GM23338 (cell line): ENCODE results near the gene PRAMEF20. TPM values are rescaled to one million over a fixed set of nuclear protein-coding genes. Genes with fewer than 3 reads are reported as not detected.
"Not testable (repeated sequence)": the region's sequence is repeated elsewhere in the genome, so short reads cannot be mapped to it uniquely, and the experiment has no call there.

ENCODE experiments used
- ATAC-seq: fragments of 200-7000 bp; cut with Tn5 transposase; 3 replicates; pipeline ENCODE4 v1.9.1; 2020
- DNase-seq: peaks from one replicate; pipeline ENCODE4 v3.0.0-alpha.2; 2015; ENCODE audit warnings: low spot score
- H2AFZ ChIP-seq: fragments of 200-600 bp; sonication (generic); 2 replicates; pipeline ENCODE4 v1.8.0; 2016; ENCODE audit warnings: antibody characterized with exemption, mild to moderate bottlenecking, moderate library complexity
- H3F3A ChIP-seq: fragments of 200-600 bp; sonication (generic); replicated peaks from 2 replicates; pipeline ENCODE4 v1.8.0; 2017; ENCODE audit warnings: antibody characterized with exemption, mixed run types, low read depth
- H3K27ac ChIP-seq: fragments of 200-600 bp; sonication (generic); 2 replicates; pipeline ENCODE4 v1.6.1; 2016; ENCODE audit warnings: low read depth
- H3K27me3 ChIP-seq: fragments of 200-600 bp; sonication (generic); 2 replicates; pipeline ENCODE4 v1.8.0; 2016; ENCODE audit warnings: mild to moderate bottlenecking, mixed run types, moderate library complexity; ENCODE audit not compliant: insufficient read depth
- H3K36me3 ChIP-seq: fragments of 200-600 bp; sonication (generic); 2 replicates; pipeline ENCODE4 v1.8.0; 2016; ENCODE audit warnings: mild to moderate bottlenecking; ENCODE audit not compliant: insufficient read depth
- H3K4me1 ChIP-seq: fragments of 200-600 bp; sonication (generic); 2 replicates; pipeline ENCODE4 v1.8.0; 2016; ENCODE audit warnings: mild to moderate bottlenecking, moderate library complexity; ENCODE audit not compliant: insufficient read depth
- H3K4me2 ChIP-seq: fragments of 200-600 bp; sonication (generic); 2 replicates; pipeline ENCODE4 v1.7.1; 2017; ENCODE audit warnings: mixed run types
- H3K4me3 ChIP-seq: fragments of 200-600 bp; sonication (generic); 2 replicates; pipeline ENCODE4 v1.6.1; 2016; ENCODE audit warnings: mixed run types
- H3K79me2 ChIP-seq: fragments of 200-600 bp; sonication (generic); replicated peaks from 2 replicates; pipeline ENCODE4 v1.8.0; 2017; ENCODE audit warnings: mild to moderate bottlenecking; ENCODE audit not compliant: insufficient read depth
- H3K9me2 ChIP-seq: fragments of 200-600 bp; sonication (generic); 2 replicates; pipeline ENCODE4 v1.8.0; 2017; ENCODE audit not compliant: insufficient read depth
- H4K20me1 ChIP-seq: fragments of 200-600 bp; sonication (generic); replicated peaks from 2 replicates; pipeline ENCODE4 v1.8.0; 2017; ENCODE audit warnings: mild to moderate bottlenecking; ENCODE audit not compliant: insufficient read depth
- H3K27ac Mint-ChIP-seq: 2 replicates; pipeline ENCODE4 v1.8.0; 2020; ENCODE audit warnings: inconsistent platforms, mild to moderate bottlenecking, moderate library complexity, mixed read lengths
- H3K27me3 Mint-ChIP-seq: 3 replicates; pipeline ENCODE4 v1.8.0; 2022; ENCODE audit warnings: low read depth, mild to moderate bottlenecking, moderate library complexity, mixed read lengths, inconsistent platforms; ENCODE audit not compliant: insufficient read depth, poor library complexity
- H3K36me3 Mint-ChIP-seq: 3 replicates; pipeline ENCODE4 v1.8.0; 2021; ENCODE audit warnings: low read depth, mild to moderate bottlenecking, inconsistent platforms, moderate library complexity, mixed read lengths
- H3K4me1 Mint-ChIP-seq: 3 replicates; pipeline ENCODE4 v1.8.0; 2020; ENCODE audit warnings: mild to moderate bottlenecking, inconsistent platforms, mixed read lengths
- H3K4me3 Mint-ChIP-seq: 3 replicates; pipeline ENCODE4 v1.8.0; 2021; ENCODE audit warnings: moderate library complexity, mild to moderate bottlenecking, inconsistent platforms, mixed read lengths
- H3K9me3 Mint-ChIP-seq: 3 replicates; pipeline ENCODE4 v1.8.0; 2020; ENCODE audit warnings: moderate library complexity, mild to moderate bottlenecking, inconsistent platforms, mixed read lengths
- ETS1 ChIP-seq: IDR thresholded peaks from 2 replicates; pipeline ENCODE4 v1.6.1; 2016; ENCODE audit warnings: antibody characterized with exemption
- JUNB ChIP-seq: IDR thresholded peaks from one replicate; pipeline ENCODE4 v1.6.1; 2016; ENCODE audit warnings: antibody characterized with exemption; ENCODE audit not compliant: unreplicated experiment
- NANOG ChIP-seq: IDR thresholded peaks from 2 replicates; pipeline ENCODE4 v1.6.1; 2016; ENCODE audit warnings: antibody characterized with exemption, borderline replicate concordance
- POLR2AphosphoS5 ChIP-seq: IDR thresholded peaks from 2 replicates; pipeline ENCODE4 v1.6.1; 2016; ENCODE audit warnings: antibody characterized with exemption, low read depth
- REST ChIP-seq: IDR thresholded peaks from one replicate; pipeline ENCODE4 v1.6.1; 2018; ENCODE audit warnings: antibody characterized with exemption; ENCODE audit not compliant: unreplicated experiment
- STAT1 ChIP-seq: IDR thresholded peaks from one replicate; pipeline ENCODE4 v1.6.1; 2016; ENCODE audit warnings: antibody characterized with exemption; ENCODE audit not compliant: unreplicated experiment
- ZNF114 ChIP-seq: fragments of 250-450 bp; sonication (Bioruptor Pico); IDR thresholded peaks from 2 replicates; pipeline ENCODE4 v1.5.0; 2020; ENCODE audit warnings: mild to moderate bottlenecking, moderate library complexity
- polyA plus RNA-seq: library from polyadenylated mRNA; unstranded; fragments of >200 nt; fragmentation: Nextera tagmentation; extraction: Ambion mirVana; gene quantifications from 2 replicates; pipeline ENCODE4 v1.2.1, GENCODE V29; 2016
- total RNA-seq: library from RNA; depleted of rRNA; stranded (reverse); fragments of >200 nt; shearing (Covaris generic); gene quantifications from 2 replicates; pipeline ENCODE4 v1.2.3, GENCODE V29; 2014

Gene PRAMEF20
- total and polyA plus RNA-seq, 2 experiments from 2014 or later: not detected

- no peaks in the 10 kb centered on the region for H3K36me3 ChIP-seq
- H3K27ac Mint-ChIP-seq: no peak overlapping the region
- H3K4me3 ChIP-seq: no peak overlapping the region
- H3K4me1 Mint-ChIP-seq: no peaks in the 10 kb centered on the region
- peaks cover 88% of the 10 kb centered on the region for H3K9me3 Mint-ChIP-seq
- H3K27me3 Mint-ChIP-seq: peaks cover 9% of the 10 kb centered on the region
- no peaks in the 10 kb centered on the region for H3F3A ChIP-seq
- no peaks in the 10 kb centered on the region for H3K4me1 ChIP-seq
- no peak for TF ChIP-seq JUNB
- H3K9me2 ChIP-seq: no peaks in the 10 kb centered on the region
- no peaks in the 10 kb centered on the region for H3K79me2 ChIP-seq
- no peak overlapping the region for H3K4me3 Mint-ChIP-seq
- H3K27me3 ChIP-seq: no peaks in the 10 kb centered on the region
- no peak overlapping the region for H3K4me2 ChIP-seq
- no peak overlapping the region for H3K27ac ChIP-seq
- DNase-seq (no peak), ATAC-seq (no peak)
- H3K36me3 Mint-ChIP-seq: peaks cover 43% of the 10 kb centered on the region
- H2AFZ ChIP-seq: no peak overlapping the region
- no peaks in the 10 kb centered on the region for H4K20me1 ChIP-seq
Measured at GRCh38 chr1:13435458-13435857, 25.2 kb downstream of the PRAMEF20 start.

- not testable (repeated sequence) for H3K9me2 ChIP-seq, H3K4me3 Mint-ChIP-seq, H3K4me3 ChIP-seq, H2AFZ ChIP-seq, H3K4me1 Mint-ChIP-seq, H3K27me3 Mint-ChIP-seq, H4K20me1 ChIP-seq, H3K79me2 ChIP-seq, H3K27ac Mint-ChIP-seq, H3F3A ChIP-seq, H3K4me1 ChIP-seq, H3K36me3 ChIP-seq, H3K27me3 ChIP-seq, H3K27ac ChIP-seq, ATAC-seq, H3K4me2 ChIP-seq, DNase-seq
- Mint-ChIP-seq H3K9me3 (peaks cover 85% of the 10 kb centered on the region), H3K36me3 (peaks cover 41% of the 10 kb centered on the region)
Measured at GRCh38 chr1:13439104-13439783, 29.0 kb downstream of the PRAMEF20 start.

GRCh38 chr1:13443335-13443979 is 33.2 kb downstream of the PRAMEF20 start:
- DNase-seq (no peak), ATAC-seq (no peak)
- no peaks in the 10 kb centered on the region for H3K4me1 ChIP-seq
- H3K9me2 ChIP-seq: no peaks in the 10 kb centered on the region
- no peaks in the 10 kb centered on the region for H4K20me1 ChIP-seq
- no peak overlapping the region for H3K27ac ChIP-seq
- no peaks in the 10 kb centered on the region for H3K27me3 ChIP-seq
- H3K4me1 Mint-ChIP-seq: no peaks in the 10 kb centered on the region
- no peak overlapping the region for H3K27ac Mint-ChIP-seq
- H3K36me3 Mint-ChIP-seq: peaks cover 22% of the 10 kb centered on the region; the same call in 2 of the 3 replicates
- H3F3A ChIP-seq: no peaks in the 10 kb centered on the region
- H3K27me3 Mint-ChIP-seq: peaks cover 7% of the 10 kb centered on the region
- H3K4me3 Mint-ChIP-seq: no peak overlapping the region
- peaks cover 81% of the 10 kb centered on the region for H3K9me3 Mint-ChIP-seq
- H2AFZ ChIP-seq: no peak overlapping the region
- no peak overlapping the region for H3K4me3 ChIP-seq
- no peaks in the 10 kb centered on the region for H3K79me2 ChIP-seq
- H3K36me3 ChIP-seq: no peaks in the 10 kb centered on the region
- no peak overlapping the region for H3K4me2 ChIP-seq
- TF ChIP-seq STAT1 (no peak), ZNF114 (CRISPR knock-in tag) (no peak), REST (no peak), JUNB (no peak), NANOG (no peak), ETS1 (no peak), POLR2AphosphoS5 (no peak)
